GM21717 (cell line): ENCODE data around the gene KIF19.

Experiments
- ATAC-seq: cut with Tn5 transposase; IDR thresholded peaks from one replicate; pipeline ENCODE4 v1.9.1; 2021; ENCODE audit warnings: mild to moderate bottlenecking, moderate library complexity; ENCODE audit not compliant: unreplicated experiment

KIF19 gene

DNA sequence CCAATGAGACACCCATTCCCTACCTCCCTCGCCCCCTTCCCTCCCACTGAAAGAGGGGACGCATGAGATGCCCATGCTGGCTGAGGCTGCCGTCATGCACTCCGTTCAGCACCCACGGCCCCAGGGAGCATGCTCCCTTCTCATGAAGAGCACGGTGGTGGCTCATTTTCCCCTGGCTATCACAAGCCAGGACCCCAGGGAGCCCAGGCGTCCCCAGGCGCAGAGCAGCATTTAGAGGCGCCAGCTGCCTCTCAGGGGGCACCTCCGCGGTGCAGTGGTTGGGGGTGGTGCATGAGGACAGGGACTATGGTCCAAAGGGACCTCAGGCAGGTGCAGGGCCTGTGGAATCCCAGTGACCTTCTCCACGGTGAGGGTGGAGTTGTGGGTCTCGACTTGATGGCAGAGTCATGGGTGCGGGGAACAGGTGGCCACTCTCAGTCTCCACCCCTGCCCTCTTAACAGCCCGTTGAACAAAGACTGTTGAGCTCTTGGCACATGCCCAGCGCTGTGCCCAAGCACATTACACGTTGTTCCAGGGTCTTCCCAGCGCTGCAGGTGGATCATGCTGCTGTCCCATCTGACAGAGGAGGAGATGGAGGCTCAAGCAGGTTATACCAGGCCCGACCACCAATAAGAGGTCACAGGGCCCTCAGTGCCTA, 13.6 kb downstream of the KIF19 start:
- ATAC-seq, result no peak

DNA sequence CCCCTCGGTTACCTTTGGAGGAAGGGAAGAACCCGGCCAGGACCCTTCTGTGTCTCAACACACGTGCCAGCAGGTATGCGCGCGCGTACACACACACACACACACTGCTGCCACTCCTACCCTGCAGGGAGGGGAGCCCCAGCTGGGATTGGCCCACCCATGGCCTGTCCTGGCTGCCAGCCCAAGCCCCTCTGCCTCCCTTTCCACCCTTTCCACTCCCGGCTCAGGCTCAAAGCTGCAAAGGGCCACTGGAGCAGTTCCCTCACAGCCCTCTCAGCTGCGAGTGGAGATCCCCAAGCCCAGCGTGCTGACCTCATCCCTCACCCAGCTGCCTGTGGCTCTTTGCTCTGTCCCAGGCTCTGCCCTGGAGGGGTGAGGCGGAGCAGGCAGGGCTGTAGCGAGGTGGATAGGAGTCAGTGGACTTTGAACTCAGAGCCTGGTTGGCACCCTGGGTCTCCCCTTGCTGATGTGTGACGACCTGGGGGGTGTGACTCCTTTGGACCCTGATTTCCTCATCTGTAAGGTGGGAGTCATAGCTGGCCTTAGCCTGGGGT, 14.5 kb downstream of the KIF19 start:
- no peak for ATAC-seq

DNA sequence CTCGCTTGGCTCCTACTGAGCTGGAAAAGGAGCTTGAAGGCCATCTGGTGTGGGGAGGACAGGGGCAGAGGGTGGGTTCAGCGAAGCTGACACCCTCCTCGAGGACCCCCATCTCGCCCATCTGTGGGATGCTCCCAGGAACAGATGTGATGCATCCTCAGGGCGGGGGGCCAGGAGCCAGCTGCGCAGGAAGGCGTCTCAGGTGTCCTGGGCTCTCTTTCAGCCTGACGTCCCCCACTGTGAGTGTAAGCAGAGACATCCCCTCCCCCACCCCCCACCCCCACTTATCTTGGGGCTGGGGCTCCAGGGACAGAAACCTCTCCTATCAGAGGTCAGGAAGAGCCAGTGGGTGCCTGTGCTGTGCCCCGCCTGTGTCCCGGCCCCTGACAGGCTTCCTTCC, 16.2 kb downstream of the KIF19 start:
- ATAC-seq, result no peak

DNA sequence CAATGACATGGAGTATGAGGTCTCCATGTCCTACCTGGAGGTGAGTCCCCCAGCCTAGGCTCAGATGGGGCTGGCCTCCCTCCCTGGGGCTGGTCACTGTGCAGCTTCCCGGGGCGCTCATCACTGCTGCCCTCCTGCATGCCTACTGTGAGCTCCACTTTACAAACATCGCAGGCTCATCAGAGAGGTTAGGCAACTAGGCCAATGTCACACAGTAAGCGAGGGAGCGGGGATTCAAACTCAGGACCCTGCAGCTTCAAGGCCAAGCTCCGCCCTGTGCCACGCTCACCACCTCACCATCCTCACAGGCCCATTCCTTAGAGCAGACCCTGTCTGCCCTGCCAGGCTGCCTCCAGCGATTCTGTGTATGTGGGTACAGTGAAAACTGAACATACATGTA, 17.1 kb downstream of the KIF19 start:
- no peak for ATAC-seq

DNA sequence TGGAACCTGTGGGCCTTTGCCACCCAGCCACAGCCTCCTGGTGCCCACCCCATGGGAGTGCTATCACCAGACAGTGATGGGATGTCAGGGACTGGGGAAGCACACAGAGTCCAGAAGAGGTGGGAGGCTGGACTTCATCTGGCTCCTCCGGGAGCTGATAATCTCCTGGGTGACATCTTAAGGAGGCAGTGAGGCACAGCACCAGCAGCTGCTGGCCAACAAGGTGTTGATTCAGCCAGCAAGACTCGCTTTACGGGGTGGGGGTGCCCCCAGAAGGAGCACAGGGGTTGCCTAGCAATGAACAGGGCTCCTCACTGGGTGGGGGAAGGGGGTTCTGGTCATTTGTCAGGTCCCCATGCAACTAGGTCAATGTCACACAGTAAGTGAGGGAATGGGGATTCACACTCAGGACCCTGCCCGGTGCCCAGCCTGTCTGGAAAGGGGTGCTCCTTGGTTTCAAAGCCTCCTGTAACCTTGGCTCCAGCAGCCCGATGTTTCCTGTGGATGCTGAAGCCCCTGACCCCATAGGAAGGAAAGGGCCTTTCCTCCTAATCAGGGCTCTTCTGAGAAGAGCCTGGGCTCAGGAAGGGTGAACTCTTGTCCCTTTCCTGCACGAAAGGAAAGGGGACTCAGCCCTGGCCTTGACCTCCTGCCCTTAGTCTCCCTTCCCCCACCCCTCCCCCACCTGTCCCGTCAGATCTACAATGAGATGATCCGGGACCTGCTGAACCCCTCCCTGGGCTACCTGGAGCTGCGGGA, 17.7 kb downstream of the KIF19 start:
- ATAC-seq, result no peak

DNA sequence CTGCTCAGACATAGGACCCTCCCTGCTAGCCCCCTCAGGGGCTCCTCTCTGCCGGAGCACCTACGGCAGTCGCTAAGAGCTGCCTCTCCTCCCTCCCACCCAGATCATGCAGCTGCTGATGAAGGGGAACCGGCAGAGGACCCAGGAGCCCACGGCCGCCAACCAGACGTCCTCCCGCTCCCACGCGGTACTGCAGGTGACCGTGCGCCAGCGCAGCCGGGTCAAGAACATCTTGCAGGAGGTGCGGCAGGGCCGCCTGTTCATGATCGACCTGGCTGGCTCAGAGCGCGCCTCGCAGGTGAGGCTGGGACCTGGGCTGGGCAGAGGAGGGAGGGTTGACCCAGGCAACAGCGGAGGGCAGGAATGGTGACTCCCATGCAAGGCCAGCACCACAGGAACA, 18.6 kb downstream of the KIF19 start:
- no peak for ATAC-seq

DNA sequence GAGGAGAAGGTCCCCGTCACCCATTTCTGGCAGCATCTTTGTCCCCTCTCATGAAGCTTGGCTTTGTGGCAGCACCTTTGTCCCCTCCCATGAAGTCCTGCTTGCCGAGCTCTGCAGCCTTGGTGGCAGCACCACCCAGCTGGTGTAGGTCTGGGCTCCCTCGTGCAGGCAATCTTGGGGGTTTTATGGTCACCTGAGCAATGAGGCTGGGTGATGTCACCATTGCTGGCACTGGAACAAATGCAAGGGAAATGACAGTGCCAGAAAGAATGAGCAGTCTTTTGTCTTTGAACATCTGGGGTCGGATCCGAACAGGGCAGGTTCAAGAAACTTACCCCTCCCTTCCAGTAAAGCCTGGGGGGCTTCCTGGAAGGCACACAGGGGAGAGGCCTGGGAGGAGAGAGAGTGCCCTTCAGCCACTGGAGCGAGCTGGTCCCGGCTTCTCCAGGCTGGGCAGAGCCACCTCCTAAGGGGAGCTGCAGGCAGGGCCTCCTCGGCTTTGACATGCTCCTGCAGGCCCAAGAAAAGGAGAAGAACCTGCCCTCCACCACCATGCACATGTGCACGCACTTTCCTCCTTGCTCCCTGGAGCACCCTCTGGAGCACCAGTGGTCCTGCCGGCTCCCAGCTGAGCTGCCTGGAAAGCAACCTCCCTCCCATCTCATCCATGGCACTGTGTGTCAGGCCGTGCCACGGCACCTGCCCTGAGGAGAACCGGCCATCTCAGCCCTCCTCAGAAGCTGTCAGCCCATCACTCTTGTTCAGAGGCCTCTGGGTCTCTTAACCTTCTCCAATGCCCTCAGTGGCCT, 19.6 kb downstream of the KIF19 start:
- no peak for ATAC-seq

DNA sequence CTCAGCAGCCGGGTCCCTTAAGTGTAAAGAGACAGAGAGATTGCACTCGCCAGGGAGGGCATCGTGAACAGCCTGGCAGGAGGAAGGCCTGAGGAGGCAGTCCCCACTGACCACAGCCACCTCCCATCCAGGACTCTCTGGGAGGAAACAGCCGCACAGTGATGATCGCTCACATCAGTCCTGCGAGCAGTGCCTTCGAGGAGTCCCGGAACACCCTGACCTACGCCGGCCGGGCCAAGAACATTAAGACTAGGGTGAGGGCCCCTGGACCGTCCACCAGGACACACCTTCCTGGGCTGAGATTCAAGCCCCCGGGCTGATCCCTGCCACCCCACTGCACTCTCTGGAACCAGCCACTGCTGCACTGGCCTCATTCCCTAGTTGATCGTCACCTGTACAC, 21.6 kb downstream of the KIF19 start:
- ATAC-seq, result no peak

DNA sequence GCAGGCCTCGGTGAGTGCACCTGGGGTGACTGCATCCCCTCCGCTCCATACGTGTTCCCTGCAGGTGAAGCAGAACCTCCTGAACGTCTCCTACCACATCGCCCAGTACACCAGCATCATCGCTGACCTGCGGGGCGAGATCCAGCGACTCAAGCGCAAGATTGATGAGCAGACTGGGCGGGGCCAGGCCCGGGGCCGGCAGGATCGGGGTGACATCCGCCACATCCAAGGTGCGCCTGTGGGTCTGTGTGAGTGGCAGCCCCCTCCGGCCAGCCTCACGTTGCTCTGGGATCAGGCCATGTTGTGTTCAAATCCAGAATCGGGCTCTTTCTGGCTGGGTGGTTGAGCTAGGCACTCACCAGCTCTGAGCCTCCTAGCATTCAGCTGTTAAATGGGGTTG, 23.1 kb downstream of the KIF19 start:
- ATAC-seq, result no peak

DNA sequence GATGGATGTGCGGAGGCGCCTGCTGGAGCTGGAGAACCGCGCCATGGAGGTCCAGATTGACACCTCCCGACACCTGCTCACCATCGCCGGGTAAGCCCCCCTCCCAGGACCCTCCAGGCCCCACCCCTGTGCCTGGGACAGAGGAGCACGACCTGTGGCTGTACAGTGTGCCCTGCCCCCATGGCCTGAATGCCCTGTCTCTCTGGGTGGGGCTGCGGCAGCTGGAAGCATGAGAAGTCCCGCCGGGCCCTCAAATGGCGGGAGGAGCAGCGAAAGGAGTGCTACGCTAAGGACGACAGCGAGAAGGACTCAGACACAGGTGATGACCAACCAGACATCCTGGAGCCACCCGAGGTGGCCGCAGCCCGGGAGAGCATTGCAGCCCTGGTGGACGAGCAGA, 24.5 kb downstream of the KIF19 start:
- no peak for ATAC-seq

DNA sequence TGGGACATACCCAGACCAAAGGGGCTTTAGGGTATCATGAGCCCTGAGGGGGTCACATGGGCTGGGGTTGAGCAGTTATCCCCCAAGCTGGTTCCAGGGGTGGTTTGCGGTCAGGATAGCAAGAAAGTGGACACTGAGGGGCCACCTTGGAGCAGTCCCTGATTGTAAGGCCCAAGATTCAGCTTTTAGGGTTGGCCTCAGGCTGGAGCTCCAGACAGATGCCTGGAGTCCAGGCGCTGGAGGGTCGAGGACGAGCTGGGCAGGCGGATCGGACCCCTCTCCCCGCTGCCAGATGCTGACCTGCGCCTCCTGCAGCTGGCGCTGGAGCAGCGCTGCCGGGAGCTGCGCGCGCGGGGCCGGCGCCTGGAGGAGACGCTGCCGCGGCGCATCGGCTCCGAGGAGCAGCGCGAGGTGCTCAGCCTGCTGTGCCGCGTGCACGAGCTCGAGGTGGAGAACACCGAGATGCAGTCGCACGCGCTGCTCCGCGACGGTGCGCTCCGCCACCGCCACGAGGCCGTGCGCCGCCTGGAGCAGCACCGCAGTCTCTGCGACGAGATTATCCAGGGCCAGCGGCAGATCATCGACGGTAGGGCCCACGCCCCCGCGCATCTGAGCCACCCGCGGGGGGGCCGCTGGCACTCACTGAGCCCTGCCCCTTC, 25.7 kb downstream of the KIF19 start:
- ATAC-seq, result no peak

DNA sequence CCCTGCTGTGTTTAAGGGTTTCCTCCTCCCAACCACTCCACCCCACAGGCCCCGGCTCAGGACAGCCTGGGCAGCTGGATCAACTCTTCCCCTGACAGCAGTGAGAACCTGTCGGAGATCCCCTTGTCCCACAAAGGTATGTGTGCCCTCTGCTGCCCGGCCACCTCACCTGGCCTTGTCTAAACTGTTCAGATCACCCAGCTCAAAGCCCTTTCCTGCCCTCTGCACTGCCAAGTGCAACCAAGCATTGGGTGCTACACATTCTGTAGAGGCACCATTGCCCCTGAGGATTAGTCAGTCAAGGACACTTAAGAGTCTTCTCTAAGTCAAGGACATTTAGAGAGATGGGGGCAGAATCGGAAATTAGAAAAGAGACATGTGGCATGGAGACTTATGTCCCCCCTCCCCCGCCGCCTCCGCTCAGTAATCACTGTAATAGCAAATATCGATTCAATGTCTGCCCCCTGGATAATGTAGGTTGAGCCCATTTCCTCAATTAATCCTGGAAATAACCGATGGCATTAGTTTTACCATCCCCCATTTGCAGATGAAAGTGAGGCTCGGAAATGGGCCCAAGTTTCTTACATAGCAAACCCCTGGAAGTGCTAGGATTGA, 27.5 kb downstream of the KIF19 start:
- no peak for ATAC-seq

DNA sequence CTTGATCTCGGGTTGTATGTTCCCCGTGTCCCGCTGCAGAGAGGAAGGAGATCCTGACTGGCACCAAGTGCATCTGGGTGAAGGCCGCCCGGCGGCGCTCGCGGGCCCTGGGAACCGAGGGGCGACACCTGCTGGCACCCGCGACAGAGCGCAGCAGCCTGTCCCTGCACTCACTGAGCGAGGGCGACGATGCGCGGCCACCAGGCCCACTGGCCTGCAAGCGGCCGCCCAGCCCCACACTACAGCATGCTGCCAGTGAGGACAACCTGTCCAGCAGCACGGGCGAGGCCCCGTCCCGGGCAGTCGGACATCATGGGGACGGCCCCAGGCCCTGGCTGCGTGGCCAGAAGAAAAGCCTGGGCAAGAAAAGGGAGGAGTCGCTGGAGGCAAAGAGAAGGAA, 28.1 kb downstream of the KIF19 start:
- no peak for ATAC-seq

DNA sequence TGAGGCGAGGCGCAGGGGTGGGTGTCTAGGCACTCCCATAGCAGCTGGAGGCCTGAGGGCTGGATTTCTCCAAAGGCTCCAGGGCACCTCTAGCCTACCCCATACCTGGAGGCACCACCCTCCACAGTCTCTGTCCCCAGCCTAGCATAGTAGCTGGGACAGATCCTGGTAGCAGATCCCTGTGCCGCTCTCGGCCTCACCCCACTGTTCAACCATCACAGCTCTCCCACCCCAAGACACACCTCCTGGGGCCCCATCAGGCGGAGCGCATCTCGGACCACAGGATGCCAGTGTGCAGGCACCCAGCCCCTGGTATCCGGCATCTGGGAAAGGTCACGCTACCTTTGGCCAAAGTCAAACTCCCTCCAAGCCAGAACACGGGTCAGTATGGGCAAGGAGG, 28.5 kb downstream of the KIF19 start:
- ATAC-seq, result no peak

DNA sequence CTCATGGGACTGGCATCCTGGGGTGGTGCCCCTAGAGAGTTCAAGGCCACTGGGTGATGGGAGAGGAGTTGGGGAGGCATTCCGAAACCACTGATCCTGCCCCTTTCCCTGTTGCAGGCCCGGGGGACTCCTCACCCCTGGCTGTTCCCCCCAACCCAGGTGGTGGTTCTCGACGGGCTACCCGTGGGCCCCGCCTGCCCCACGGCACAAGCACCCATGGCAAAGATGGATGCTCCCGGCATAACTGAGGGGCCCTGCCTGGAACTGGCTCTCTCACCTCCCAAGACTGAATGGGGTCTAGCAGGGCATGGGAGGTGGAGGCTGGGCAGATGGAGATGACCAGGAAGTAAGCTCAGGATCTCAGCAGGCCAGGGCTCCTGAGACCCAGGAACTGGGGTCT, 29.0 kb downstream of the KIF19 start:
- no peak for ATAC-seq

DNA sequence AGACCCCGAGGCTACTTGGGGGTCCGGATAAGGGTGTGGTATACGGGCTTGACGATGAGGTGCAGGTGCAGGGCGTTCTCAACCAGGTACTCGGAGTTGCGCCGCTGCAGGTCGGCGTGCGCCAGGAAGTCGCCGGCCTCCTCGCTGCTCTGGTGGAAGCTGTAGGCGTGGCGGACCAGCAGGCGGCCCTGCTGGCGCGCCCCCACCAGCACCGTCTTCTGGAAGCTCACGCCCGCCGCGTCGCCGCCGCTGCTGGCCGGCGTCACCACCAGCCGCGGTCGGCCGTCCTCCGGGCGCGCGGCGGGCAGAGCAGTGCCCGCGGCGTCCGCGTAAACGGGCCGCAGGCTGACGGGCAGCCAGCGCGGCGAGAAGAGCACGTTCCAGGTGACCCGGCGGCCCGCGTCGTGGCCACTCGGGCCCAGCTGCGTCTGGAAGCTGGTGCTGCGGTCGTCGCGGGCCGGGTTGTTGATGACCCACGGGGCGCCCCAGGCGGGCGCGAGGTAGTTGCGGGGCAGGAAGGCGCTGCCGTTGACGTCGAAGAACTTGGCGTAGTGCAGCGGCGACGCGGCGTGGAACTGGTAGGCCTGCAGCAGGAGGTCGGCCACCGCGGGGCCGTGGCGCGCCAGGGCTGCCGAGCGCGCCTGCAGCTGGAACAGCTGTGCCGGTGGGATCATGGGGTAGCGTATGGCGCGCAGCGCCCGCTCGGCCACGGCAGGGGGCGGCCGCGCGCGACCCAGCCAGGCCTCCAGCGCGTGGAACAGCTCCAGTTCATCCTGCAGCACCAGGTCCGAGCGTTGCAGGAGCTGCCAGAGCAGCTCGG, 30.8 kb downstream of the KIF19 start:
- ATAC-seq, result no peak

DNA sequence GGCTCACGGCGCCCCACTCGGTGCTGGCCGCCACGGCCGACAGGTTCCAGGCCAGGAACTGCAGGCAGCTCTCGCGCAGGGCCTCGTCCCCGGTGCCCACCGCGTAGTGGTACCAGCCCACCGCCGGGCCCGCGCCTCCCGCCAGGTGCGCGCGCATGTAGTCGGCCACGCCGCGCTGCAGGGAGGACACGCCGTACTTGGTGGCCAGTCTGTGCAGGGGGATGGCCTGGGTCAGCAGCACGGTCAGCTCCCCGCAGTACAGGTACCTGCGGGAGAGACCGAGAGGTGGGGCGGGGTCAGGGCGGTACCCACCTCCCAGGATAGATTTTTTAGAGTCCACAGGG, 31.4 kb downstream of the KIF19 start:
- no peak for ATAC-seq

DNA sequence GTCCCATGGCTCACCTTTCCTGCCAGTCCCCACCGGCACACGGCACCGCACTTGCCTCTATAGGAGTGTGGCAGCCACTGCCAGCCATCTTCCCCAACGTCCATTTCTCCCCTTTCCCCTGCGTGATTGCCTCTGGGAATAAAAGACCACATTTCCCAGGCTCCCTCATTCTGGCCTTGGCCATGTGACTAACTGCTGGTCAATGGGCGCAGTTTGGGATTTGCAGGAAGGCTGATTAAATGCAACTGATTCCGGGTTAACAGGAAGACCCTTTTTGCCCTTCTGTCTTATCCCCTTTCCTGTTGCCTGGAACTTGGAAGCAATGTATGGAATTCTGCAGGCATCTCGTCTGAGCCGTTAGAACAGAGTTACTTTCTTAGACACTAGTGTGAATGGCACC, 32.7 kb downstream of the KIF19 start:
- no peak for ATAC-seq

DNA sequence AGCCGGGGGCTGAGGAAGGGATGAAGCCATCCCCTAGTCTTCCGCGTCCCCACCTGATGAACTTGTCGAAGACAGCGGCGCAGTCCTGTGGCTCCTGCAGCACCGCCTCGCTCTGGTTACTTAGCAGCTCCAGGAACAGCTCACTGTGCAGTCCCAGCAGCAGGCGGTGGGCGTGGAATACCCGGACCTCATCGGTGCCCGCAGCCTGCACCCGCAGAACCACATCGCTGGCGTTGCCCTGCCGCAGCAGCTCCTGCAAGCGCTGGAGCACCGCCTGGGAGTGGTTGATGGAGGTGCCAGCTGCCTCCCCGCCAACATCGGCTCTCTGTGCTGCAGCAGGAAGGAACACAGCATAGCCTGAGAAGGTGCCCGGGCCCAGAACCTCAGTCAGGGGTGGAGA, 33.9 kb downstream of the KIF19 start:
- no peak for ATAC-seq

DNA sequence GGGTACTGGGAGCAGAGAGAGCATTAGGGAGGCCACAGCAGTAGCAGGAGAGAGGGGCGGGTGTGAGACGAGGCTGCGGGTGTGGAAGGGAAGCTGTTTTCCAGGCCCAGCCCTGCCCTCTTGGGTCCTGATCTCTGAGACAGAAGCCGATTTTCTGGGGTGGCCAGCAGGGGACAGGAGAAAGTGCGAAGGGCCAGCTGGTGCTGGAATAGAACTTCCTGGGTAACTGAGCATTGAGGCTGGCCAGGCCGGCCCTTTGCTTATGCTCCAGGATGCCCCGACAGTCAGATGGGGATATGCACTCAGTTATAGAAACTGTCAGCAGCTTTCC, 34.8 kb downstream of the KIF19 start:
- ATAC-seq, result no peak
